Cerebellar cortex (tissue), 1 donor: ENCODE data around the gene QPCT.
"Not testable (repeated sequence)": the region's sequence is repeated elsewhere in the genome, so short reads cannot be mapped to it uniquely, and the experiment has no call there.

Source experiments
- DNase-seq: peaks from one replicate; pipeline ENCODE4 v3.0.0-alpha.2; 2015; ENCODE audit warnings: low spot score

QPCT gene

DNA sequence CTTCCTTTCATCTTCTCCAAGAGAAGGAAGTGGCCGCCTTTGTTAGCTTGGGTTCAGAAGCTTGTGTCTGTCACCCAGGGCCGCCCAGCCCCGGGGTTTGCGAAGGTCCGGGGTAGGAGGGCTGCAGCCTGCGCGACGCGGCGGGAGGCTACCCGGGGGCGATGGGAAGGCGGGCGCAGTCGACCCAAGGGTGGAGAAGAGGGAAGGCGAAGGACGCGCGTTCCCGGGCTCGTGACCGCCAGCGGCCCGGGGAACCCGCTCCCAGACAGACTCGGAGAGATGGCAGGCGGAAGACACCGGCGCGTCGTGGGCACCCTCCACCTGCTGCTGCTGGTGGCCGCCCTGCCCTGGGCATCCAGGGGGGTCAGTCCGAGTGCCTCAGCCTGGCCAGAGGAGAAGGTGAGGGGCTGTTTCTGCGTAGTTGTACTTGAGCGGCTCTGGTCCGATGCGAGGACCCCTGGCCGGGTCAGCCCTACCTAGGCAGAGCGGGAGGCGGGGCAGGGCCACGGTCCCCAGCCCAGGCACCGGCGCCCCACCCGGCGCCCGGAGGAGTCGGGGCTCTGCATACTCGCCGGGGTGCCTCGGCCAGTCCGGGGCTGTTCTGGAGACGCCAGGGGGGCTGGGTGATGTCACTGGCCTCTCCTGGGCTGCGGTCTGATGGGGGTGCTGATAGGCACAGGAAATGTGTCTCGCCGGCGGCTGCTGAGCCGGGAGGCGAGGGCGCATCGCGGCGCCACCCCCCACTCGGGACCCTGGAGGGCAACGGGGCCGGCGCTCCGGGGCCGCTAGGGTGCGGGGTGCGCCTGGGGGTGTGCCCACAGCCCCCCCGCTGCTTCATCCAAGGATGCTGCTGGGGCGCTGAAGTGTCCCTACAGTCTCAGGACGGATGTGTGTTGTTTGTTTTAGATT, at the start of gene QPCT:
TSS of gene QPCT (plus strand) at position 178 of the 909 bp plus-strand sequence. CDS start at position 280, 102 bp downstream.
- DNase-seq: no peak

DNA sequence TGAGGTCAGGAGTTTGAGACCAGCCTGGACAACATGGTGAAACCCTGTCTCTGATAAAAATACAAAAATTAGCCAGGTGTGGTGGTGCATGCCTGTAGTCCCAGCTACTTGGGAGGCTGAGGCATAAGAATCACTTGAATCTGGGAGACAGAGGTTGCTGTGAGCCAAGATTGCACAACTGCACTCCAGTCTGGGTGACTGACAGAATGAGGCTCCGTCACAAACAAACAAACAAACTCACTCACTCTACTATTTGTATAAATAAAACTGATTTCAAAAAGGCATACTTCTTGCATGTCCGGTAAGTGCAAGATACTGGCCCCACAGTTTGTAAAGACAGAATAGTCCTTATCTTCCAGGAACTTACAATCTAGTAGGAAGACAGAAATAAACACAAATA, 49.6 kb upstream of the QPCT start:
- not testable (repeated sequence) for DNase-seq

DNA sequence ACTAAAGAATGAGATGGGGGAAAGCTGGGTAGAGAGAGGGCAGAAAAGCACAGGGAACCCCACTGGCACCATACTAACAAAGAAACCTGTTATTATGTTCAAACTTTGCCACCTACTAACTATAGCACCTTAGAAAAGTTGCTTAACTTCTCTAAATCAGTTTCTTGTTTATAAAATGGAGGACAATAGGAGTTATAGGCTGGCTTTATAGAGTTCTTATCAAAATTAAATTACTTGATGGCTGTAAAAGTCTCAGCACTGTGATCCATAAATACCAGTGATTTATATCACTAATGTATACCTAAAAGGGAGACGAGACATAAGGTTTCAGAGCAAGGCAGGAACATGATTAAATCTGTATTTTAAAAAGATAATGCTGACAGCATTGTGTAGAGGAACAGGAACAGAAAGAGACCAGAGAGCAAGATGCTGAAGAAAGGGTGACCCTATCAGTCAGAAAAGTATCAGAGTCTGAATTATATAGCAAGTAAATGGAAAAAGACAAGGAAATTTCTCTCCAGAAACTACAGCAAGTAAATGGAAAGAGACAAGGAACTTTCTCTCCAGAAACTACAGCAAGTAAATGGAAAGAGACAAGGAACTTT, 48.9 kb upstream of the QPCT start:
- DNase-seq: no peak

DNA sequence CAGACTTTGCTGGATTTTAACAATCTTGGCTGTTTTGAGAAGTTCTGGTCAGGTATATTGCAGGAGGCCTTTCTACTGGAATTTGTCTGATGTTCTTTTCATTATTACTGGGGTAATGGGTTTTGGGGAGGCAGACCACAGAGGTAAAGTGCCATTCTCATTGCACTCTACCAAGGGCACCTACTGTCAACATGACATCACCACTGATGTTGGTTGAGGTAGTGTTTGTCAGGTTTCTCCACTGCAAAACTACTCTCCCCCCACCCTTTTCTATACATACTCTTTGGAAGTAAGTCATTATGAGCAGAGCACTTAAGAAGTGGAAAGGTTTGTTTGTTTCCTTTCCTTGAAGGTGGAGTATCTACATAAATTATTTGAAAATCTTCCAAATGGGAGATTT, 46.8 kb upstream of the QPCT start:
- DNase-seq: no peak

DNA sequence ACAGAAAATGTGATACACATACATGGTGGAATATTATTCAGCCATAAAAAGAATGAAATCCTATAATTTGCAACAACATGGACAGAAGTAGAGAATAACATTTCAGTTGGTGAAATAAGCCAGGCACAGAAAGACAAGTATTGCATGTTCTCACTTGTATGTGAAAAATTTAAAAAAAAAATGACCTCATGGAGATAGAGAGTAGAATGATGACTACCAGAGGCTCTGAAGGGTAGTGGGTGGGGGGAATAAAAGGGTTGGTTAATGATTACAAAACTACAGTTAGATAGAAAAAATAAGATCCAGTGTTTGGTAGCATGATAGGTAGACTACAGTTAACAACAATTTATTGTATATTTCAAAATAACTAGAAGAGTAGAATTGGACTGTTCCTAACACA, 44.3 kb upstream of the QPCT start:
- DNase-seq: no peak

DNA sequence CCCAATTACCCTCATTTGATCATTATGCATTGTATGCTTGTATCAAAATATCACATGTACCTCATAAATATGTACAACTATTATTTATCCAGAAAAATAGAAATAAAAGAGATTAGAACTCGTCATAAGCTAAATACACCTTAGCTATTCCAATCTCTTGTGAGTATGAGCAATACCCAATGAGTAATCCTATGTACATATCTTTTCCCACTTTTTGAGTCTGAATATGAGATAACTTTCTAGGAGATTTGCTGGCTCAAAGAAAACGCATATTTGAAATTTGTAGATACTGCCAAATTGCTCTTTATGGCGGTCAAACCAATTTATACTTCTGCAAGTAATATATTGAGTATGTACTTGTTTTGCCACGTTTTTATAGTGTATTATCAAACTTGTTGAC, 43.9 kb upstream of the QPCT start:
- DNase-seq: no peak

DNA sequence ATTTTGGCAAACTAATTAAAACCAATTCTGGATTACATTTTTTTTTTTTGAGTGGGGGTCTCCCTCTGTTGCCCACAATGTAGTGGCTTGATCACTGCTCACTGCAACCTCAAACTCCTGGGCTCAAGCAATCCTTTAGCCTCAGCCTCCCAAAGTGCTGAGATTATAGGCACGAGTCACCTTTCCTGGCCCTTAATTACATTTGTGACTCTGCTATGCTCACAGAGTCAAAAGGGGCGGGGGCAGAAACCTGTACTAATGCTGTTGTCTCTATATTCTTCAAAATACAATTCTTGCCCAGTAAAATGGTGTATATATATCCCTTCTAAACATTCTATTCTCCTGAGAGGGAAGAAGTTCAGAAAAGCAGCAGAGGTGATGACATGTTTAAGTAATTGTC, 43.0 kb upstream of the QPCT start:
- no peak for DNase-seq

DNA sequence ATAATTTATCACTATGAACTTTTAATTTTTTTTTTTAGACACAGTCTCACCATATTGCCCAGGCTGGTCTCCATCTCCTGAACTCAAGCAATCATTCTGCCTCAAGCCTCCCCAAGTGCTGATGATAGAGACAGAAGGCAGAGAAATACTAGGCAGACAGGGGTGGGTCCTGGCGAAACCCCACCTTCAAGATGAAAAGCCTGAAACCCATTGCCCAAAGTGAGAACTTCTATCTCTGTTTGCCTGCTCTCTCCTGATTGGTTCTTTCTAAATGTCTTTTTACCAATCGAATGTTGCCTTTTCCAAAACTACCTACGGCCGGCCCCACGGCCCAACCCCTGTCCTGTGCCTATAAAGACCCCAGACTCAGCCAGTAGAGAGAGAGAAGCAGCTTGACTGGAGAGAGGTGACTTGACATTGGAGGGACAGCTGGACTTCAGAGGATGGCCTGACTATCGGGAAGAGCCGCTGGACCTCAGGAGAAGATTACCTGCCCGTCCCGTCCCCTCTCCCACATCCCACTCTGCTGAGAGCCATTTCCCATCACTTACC, 41.7 kb upstream of the QPCT start:
- DNase-seq: no peak

DNA sequence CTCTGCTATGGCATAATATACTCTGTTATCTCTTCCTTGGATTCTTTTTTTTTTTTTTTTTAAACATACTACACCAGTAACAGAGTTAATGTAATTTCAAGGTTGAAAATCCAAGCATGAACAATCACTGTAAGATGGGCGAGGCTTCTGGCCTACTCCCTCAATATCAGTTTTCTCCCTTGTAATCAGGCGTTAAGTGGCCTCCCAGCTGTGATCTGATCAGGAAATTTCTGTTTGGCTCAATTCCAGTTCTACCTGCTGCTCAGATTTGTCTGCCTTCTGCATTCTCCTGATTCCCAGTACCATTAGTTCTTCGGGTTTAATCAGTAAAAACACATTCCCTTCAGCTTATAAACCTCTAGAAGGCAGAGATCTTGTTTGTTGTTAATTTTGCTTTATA, 38.4 kb upstream of the QPCT start:
- DNase-seq: no peak

DNA sequence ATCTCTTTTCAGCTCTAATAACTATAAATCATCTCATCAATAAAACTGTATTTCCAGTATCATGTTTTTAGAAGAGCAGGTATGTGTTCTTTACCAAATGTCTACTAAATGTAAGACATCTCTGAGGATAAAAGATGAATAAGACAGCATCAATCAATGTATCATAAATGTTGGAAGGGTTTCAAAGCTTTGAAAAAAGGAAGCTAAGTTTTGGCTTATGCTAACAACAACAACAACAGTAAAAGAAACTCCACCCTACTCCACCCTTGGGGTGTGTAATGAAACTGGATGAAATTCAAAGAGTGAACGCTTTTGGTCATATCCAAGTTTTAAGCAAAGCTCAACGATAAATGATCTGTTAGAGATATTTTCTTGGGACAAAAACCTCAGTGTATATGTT, 36.9 kb upstream of the QPCT start:
- no peak for DNase-seq

DNA sequence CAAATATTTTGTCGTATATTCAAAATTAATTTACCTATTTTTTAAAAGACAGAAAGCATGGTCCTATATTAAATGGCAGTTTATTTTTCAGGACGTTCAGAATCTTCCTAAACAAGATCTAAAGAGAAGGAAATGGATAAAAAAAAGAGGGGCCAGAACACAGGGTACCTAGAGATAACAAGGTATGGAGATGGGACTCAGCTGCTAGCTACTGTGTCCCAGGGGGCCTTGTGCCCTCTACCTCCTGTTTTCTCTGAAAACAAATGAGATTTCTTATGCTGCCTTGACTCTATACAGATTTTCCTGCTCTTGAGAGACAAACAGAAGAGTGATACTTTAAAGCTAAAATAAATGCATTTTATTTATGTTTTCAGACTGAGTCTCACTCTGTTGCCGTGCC, 29.1 kb upstream of the QPCT start:
- no peak for DNase-seq

DNA sequence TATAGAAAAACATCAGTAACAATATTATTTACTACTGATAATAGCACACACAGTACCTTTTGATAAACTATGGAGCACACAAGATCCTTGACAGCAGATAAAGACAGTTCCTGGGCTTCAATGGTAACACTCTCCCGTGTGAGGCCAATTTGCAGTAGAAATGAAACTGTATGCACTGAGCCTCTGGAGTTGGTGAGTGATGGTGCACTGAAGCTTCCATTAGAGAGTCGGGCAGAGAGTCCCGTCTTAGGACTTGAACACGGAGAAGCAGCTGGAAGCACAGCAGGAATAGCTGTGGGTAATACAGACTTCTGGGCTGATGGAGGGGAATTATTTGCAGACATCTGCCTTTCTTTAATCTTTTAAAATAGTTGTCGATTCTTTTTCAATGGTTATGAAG, 28.2 kb upstream of the QPCT start:
- no peak for DNase-seq

DNA sequence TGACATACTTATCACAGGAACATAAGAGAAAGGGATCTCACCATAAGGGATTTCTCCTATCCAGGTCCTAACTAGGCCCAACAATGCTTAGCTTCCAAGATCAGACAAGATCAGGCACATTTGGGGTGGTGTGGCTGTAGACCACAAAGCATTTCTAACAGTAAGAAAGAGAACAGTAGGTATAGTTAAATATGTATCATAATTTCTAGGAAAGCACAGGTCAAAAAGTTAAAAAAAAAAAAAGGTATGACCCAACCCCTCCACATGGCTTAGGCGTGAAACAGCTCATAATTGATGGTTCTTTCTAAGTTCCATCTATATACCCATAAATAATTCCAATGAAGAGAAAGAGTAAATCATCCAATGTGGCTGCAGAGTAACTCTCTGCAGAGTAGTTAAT, 26.7 kb upstream of the QPCT start:
- DNase-seq: no peak

DNA sequence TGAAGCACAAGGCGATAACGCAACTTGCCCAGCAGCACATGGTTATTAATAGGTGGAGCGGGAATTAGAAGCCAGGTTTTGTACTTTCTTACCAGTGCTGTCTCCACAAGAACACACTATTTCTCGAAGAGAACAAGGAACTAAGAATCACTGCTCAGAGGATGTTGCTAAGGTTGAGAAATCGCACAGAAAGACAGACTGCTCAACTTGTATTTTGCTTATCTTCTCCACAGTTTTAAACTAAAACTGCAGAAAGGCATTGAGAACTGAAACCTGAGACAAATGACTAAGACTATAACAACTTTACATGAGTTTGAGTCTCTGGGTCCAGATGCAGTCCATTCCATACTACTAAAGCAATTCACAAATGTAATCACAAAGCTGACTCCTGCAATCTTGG, 26.0 kb upstream of the QPCT start:
- no peak for DNase-seq

DNA sequence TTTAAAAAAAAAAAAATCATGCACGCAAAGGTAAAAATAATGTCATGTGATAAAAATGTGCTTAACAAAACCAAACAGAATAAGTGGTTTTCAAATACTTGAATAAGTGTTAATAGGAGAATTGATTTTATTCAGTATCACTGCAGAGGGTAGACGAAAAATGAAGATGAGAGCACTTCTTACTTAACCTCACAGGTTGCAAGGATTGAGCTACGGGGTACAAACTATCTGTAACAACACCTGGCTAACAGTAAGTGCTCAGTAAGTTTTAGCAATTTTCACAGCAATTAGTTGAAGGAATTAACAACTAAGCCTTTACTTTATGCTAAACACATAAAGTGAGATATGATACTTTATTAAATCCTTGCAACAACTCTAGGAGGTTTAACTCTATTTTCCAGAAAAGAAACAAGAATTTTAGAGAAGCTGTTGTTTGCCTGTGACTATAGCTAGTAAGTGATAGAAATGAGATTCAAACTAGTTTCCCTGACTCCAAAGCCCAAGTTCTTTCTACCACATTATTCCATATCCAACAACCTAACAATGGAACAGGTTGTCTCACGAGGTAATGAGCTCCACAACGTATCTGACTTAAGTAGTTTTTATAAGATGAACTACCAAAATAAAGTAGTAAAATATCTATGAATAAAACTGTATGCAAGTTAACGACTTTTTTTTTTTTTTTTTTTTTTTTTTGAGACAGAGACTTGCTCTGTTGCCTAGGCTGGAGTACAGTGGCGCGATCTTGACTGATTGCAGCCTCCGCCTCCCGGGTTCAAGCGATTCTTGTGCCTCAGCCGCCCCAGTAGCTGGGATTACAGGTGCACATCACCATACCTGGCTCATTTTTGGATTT, 24.4 kb upstream of the QPCT start:
- no peak for DNase-seq

DNA sequence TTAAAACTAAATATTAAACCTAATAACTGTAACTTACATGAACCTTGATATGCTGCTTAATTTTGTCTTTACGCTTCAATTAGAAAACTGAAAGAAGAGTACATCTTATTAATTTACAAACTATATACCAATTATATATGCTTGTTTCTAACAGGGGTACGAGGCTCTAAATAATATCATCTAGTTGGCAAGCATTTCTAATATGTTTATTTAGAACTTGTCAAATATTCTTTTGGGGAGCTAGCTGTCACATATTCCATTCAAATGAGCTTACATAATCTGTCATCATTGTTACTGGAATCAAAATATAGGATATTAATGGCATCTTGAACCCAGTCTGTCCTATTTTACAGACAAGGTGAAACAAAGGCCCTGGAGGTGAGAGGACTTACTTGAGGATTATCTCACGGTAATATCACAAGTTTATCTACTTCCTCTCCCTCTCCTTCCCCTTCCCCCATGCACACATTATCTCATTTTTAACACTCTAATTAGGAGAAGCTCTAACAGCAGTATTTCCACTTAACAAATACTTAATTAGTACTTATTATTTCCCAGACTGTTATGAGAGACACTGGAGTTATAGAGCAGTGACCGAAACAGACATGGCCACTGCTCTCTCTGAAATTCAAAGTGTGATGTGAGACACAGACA, 23.3 kb upstream of the QPCT start:
- DNase-seq: no peak

DNA sequence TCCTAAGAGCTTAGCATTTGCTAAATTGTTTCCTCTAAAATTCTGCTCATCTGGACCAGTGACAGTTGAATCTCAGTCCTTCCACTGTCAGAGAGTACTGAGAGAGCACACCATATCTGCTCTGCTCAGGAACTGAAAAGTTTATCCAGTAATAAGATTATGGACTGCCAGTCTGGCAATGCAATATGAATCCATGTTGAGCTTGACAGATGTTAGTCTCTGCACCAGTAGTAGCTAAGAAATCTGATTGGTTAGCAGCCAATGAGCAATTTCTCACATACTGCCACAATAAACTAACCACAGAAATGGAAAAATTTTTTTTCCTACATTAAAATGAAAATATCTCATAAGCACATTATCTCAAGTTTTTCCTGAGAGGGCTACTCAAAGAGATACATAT, 22.1 kb upstream of the QPCT start:
- DNase-seq: no peak

DNA sequence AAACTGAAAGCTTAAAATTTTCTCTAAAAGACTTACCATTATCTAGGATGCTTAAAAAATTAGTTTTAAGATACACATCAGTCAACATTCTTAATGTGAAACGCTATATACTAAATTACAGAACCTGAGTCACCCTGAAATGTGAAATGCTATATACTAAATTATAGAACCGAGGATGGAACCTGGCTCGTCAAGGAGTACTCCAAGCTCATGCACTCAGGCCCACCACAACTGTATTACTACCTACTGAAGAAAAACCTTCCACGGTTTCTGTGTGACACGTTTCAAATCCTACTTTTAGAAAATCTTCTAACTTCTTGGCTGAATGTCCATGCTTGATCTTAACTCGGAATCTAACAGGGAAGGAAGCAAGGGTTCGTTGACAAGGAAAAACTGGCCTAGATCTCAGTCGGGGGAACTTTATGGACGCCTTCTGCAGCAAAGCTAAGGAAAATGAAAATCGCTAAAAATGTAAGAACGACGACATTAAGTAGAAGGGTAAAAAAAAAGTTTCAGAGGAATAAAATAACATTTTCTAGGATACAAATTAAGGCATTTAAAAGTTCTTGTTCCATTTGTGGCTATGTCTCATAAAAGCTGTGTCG, 21.2 kb upstream of the QPCT start:
- no peak for DNase-seq

DNA sequence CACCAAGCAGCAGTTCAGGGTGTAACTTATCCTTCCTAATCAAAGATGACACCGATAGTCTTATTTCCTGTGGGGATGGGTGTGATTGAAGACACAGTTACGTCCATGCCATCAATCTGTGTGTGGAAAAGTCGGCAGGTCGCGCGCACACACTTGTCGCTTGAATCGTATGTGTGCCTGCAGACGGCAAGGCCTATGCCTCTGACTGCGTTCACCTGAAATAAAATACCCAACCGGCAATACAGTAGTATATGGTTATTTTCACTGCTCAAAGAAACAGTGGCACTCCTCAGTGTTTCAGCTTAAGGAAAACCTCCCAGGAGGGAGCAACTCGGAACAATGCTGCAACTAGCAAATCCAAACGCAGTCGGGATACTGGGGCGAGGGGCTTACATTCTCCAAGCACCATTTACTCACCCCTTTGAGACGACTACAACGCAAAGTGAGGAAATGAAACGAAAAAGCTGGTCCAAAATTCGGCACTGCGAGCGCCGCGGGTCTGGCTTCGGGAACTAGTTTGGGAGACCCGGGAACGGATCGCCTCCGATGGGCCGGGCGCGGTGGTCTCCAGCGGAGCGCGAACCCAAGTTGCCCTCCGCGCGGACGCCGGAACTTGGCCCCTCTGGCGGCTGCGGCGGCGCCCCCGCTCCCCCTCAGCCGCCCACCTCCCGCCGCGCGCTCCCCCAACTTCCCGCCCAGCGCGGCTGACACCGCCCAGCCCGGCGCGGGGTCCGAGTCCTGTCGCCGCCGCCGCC, 20.5 kb upstream of the QPCT start:
- no peak for DNase-seq

DNA sequence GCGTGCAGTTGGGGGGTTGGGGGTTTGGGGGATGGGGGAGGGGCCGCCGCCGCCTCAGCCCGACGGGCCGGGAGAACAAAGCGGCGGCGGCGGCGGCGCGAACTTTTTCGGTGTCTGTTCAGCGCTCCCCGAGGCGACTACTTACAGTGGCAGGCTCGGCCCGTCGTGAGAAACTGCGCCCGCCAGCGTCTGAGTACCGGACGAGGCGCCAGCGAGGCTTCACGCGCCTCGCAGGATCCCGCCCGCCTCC, 20.0 kb upstream of the QPCT start:
- DNase-seq: no peak
